Liver (tissue), 2 donors: Measurements from ENCODE around the gene BPIFB4.

Experiments used
- CTCF ChIP-seq: fragments of 150-350 bp; IDR thresholded peaks from 2 replicates; pipeline ENCODE4 v1.5.1; 2017; ENCODE audit warnings: improper control_type of control experiment, low read depth, low read length; ENCODE audit not compliant: missing input control
- MAX ChIP-seq: IDR thresholded peaks from 2 replicates; pipeline ENCODE4 v1.6.1; 2016; ENCODE audit warnings: antibody characterized with exemption
- donor health status: healthy.

GRCh38 chr20:33065785-33066184 is 13.7 kb upstream of the BPIFB4 start:
- TF ChIP-seq MAX: no peak
- TF ChIP-seq CTCF: no peak
